ENCODE measurements around the gene FILIP1L.

DNA sequence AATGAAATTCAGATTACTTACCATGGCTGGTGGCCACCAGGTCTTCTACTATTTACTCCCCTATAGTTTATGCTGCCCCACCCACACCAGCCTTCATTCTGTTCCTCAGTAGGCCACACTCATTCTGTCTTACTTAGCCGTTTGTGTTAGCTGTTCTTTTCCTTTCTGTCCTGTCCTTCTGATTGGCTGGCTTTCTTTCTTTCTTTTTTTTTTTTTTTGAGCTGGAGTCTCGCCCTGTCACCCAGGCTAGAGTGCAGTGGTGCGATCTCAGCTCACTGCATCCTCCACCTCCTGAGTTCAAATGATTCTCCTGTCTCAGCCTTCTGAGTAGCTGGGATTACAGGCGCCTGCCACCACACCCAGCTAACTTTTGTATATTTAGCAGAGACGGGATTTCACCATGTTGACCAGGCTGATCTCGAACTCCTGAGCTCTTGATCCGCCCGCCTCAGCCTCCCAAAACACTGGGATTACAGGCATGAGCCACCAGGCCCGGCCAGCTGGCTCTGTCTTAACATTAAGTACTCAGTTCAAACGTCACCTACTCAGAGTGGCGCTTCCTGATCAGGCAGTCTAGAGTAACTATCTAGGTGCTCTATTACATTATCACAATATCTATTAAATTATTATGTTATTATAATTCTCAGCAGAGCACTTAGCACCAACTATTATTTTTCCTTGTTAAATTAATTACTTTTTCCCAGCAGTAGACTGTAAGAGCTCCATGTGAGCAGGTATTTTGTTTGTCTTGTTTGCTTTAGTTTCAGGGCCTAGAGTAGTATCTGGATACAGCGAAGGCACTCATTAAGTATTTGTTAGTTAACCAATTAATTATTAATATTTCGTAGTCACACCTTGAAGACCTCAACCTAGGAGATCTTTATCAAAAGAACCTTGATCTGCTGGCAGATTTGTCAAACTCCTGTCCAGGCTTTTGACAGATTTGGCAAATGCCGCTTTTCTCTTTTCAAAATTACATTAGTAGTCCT is 290.3 kb downstream of the FILIP1L start:
- TF ChIP-seq, protein P1, sequence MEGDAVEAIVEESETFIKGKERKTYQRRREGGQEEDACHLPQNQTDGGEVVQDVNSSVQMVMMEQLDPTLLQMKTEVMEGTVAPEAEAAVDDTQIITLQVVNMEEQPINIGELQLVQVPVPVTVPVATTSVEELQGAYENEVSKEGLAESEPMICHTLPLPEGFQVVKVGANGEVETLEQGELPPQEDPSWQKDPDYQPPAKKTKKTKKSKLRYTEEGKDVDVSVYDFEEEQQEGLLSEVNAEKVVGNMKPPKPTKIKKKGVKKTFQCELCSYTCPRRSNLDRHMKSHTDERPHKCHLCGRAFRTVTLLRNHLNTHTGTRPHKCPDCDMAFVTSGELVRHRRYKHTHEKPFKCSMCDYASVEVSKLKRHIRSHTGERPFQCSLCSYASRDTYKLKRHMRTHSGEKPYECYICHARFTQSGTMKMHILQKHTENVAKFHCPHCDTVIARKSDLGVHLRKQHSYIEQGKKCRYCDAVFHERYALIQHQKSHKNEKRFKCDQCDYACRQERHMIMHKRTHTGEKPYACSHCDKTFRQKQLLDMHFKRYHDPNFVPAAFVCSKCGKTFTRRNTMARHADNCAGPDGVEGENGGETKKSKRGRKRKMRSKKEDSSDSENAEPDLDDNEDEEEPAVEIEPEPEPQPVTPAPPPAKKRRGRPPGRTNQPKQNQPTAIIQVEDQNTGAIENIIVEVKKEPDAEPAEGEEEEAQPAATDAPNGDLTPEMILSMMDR (conservative IDR thresholded peaks at IDR 0.05; ENCODE audit: low read length): no peak
- no peak for TF ChIP-seq EZH2phosphoT487 (IDR thresholded peaks at IDR 0.05; ENCODE audit: borderline replicate concordance)

Measured in Loucy (cell line).